HepG2 (cell line): ENCODE data around the gene SELENOI. TPM values are rescaled to one million over a fixed set of nuclear protein-coding genes. Genes with fewer than 3 reads are reported as not detected.

Source experiments
- FOXK1 ChIP-seq: sonication (generic); formaldehyde crosslinking; IDR thresholded peaks from 2 replicates; pipeline ENCODE4 v1.4.0; 2020; ENCODE audit warnings: low read depth, missing genetic modification reagents, borderline replicate concordance
- IRF2 ChIP-seq: IDR thresholded peaks from 2 replicates; pipeline ENCODE4 v1.6.1; 2018; ENCODE audit warnings: missing genetic modification reagents, missing compliant biosample characterization
- ISL2 ChIP-seq: sonication (generic); formaldehyde crosslinking; IDR thresholded peaks from 2 replicates; pipeline ENCODE4 v1.5.0; 2020; ENCODE audit warnings: missing genetic modification reagents
- MXI1 ChIP-seq: IDR thresholded peaks from 3 replicates; pipeline ENCODE4 v1.6.1; 2012; ENCODE audit warnings: low read depth, low read length, inconsistent platforms, borderline replicate concordance
- NFKBIZ ChIP-seq: IDR thresholded peaks from 2 replicates; pipeline ENCODE4 v1.6.1; 2018; ENCODE audit warnings: missing genetic modification reagents, missing compliant biosample characterization
- NFRKB ChIP-seq: fragments of 450-650 bp; IDR thresholded peaks from 2 replicates; pipeline ENCODE4 v1.6.1; 2017
- SALL1 ChIP-seq: sonication (generic); formaldehyde crosslinking; IDR thresholded peaks from 2 replicates; pipeline ENCODE4 v1.8.0; 2022; ENCODE audit warnings: mild to moderate bottlenecking, missing genetic modification reagents
- SAP130 ChIP-seq: IDR thresholded peaks from 2 replicates; pipeline ENCODE4 v1.6.1; 2016; ENCODE audit warnings: low read depth
- SMAD9 ChIP-seq: sonication (generic); formaldehyde crosslinking; IDR thresholded peaks from 2 replicates; pipeline ENCODE4 v1.5.1; 2020; ENCODE audit warnings: mild to moderate bottlenecking, missing genetic modification reagents
- SMARCC2 ChIP-seq: fragments of 450-650 bp; IDR thresholded peaks from 2 replicates; pipeline ENCODE4 v1.6.1; 2017; ENCODE audit warnings: antibody characterized with exemption, mild to moderate bottlenecking
- SMYD3 ChIP-seq: sonication (generic); formaldehyde crosslinking; IDR thresholded peaks from 2 replicates; pipeline ENCODE4 v1.8.1; 2023; ENCODE audit warnings: mild to moderate bottlenecking, missing genetic modification reagents
- SNAPC2 ChIP-seq: sonication (generic); formaldehyde crosslinking; IDR thresholded peaks from 2 replicates; pipeline ENCODE4 v1.8.1; 2022; ENCODE audit warnings: mild to moderate bottlenecking, missing genetic modification reagents
- ZMYM4 ChIP-seq: sonication (generic); formaldehyde crosslinking; IDR thresholded peaks from 2 replicates; pipeline ENCODE4 v1.8.1; 2023; ENCODE audit warnings: mild to moderate bottlenecking, missing genetic modification reagents
- ZNF235 ChIP-seq: sonication (generic); formaldehyde crosslinking; IDR thresholded peaks from 2 replicates; pipeline ENCODE4 v1.8.1; 2023; ENCODE audit warnings: mild to moderate bottlenecking, missing genetic modification reagents, borderline replicate concordance
- ZNF713 ChIP-seq: sonication (generic); formaldehyde crosslinking; IDR thresholded peaks from 2 replicates; pipeline ENCODE4 v1.4.0; 2020; ENCODE audit warnings: mild to moderate bottlenecking, missing genetic modification reagents
- ZNF75D ChIP-seq: sonication (generic); formaldehyde crosslinking; IDR thresholded peaks from 2 replicates; pipeline ENCODE4 v1.8.1; 2023; ENCODE audit warnings: missing genetic modification reagents, mild to moderate bottlenecking, borderline replicate concordance
- ZNF792 ChIP-seq: IDR thresholded peaks from 2 replicates; pipeline ENCODE4 v1.6.1; 2016
- polyA plus RNA-seq, 8 experiments: library from polyadenylated mRNA; depleted of rRNA in 3 of 8; stranded (reverse) in 7 of 8; unstranded in 1 of 8; fragments of >200 nt; fragmentation: Illumina TruSeq in 4 of 8; extraction: Trizol in 4 of 8; gene quantifications; 2 replicates each; pipeline versions ENCODE4 v1.2.1 to v1.2.3, GENCODE V29; 2011 to 2016; ENCODE audit warnings: low read depth in 4 of 8, missing spikeins in 1 of 8, mixed read lengths in 1 of 8; ENCODE audit not compliant: insufficient read depth in 1 of 8
- total RNA-seq, 5 experiments: library from RNA; depleted of rRNA; stranded (reverse); fragments of >200 nt; fragmentation: Illumina TruSeq; extraction: Trizol; gene quantifications; 2 replicates each; pipeline ENCODE4 v1.2.3, GENCODE V29; 2016; ENCODE audit warnings: low read depth in 1 of 5
- TF ChIP-seq, protein P1 (sequence below): sonication (generic); formaldehyde crosslinking; IDR thresholded peaks from 2 replicates; pipeline ENCODE4 v1.4.0; 2020; ENCODE audit warnings: mild to moderate bottlenecking, low read depth, missing genetic modification reagents
- TF ChIP-seq, protein P2 (sequence below), 2 experiments: IDR thresholded peaks; 2 replicates each; pipeline ENCODE4 v1.6.1; 2011 to 2012; ENCODE audit warnings: low read length in 2 of 2, borderline replicate concordance in 1 of 2, low read depth in 1 of 2, mild to moderate bottlenecking in 1 of 2, moderate library complexity in 1 of 2
- TF ChIP-seq, protein P3 (sequence below): sonication (generic); formaldehyde crosslinking; IDR thresholded peaks from 2 replicates; pipeline ENCODE4 v1.5.1; 2020; ENCODE audit warnings: mild to moderate bottlenecking, missing genetic modification reagents, moderate library complexity
- TF ChIP-seq, protein P4 (sequence below): sonication (generic); formaldehyde crosslinking; IDR thresholded peaks from 2 replicates; pipeline ENCODE4 v1.5.0; 2020; ENCODE audit warnings: mild to moderate bottlenecking, missing genetic modification reagents

SELENOI gene
- total and polyA plus RNA-seq, 2 of the 13 experiments (the other 11 are each of a cell fraction or from before 2014, with no cell fraction given): 27.7 to 60.3 TPM

DNA sequence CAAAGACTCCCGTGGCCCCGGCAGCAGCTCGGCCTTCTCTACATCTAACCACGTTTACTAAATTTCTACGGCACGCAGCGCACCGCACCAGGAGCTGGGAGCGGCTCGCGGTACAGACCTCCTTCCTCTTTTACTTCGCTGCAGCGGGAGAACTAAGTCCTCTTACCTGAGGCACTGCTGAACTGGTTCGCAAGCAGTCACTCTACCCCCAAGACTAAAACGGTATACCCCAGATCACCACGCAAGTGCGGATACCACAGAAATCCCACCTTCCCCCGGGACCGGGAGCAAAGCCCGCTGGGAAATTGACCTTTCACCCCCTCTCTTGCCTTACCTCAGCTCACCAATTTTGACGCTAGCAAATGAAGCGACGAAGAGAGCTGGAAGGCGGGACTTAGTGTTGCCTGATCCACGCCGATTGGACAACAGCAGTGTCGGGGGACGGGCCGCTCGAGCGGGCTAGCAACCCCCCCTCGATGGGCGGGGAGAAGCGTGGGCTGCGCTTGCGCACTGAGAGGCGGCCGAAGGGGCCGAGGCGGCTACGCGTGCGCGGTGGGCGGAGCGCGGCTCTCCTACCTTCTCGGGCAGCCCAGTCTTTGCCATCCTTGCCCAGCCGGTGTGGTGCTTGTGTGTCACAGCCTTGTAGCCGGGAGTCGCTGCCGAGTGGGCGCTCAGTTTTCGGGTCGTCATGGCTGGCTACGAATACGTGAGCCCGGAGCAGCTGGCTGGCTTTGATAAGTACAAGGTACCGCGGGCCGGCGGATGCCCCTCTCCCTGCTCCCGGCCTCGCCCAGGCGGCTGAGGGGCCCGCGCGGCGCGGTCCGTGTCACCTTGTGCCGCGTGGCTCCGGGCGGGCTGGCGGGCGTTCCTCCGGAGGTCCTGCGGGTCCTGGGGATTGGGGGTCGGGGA, at the start of gene SELENOI (continued):
- peak; percentile 90 for TF ChIP-seq ZNF235 (CRISPR knock-in tag)
- peak; percentile 62 for TF ChIP-seq ZNF792 (CRISPR knock-in tag)
- no peak for TF ChIP-seq NFRKB
- TF ChIP-seq SALL1 (CRISPR knock-in tag): peak; percentile 87
- peak; percentile 76 for TF ChIP-seq SNAPC2
- peak; percentile 87 for TF ChIP-seq FOXK1 (CRISPR knock-in tag)
- no peak for TF ChIP-seq NFKBIZ (CRISPR knock-in tag)
- TF ChIP-seq, protein P1, sequence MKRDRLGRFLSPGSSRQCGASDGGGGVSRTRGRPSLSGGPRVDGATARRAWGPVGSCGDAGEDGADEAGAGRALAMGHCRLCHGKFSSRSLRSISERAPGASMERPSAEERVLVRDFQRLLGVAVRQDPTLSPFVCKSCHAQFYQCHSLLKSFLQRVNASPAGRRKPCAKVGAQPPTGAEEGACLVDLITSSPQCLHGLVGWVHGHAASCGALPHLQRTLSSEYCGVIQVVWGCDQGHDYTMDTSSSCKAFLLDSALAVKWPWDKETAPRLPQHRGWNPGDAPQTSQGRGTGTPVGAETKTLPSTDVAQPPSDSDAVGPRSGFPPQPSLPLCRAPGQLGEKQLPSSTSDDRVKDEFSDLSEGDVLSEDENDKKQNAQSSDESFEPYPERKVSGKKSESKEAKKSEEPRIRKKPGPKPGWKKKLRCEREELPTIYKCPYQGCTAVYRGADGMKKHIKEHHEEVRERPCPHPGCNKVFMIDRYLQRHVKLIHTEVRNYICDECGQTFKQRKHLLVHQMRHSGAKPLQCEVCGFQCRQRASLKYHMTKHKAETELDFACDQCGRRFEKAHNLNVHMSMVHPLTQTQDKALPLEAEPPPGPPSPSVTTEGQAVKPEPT (CRISPR knock-in tag): 0 out of 2 replicates have a peak, but pooled peaks have one; percentile 23
- TF ChIP-seq SMAD9 (CRISPR knock-in tag): peak; percentile 93
- peak; percentile 94 for TF ChIP-seq SAP130 (CRISPR knock-in tag)
- TF ChIP-seq MXI1: peak; percentile 55; the same call in 1 of the 3 replicates
- TF ChIP-seq, protein P2, sequence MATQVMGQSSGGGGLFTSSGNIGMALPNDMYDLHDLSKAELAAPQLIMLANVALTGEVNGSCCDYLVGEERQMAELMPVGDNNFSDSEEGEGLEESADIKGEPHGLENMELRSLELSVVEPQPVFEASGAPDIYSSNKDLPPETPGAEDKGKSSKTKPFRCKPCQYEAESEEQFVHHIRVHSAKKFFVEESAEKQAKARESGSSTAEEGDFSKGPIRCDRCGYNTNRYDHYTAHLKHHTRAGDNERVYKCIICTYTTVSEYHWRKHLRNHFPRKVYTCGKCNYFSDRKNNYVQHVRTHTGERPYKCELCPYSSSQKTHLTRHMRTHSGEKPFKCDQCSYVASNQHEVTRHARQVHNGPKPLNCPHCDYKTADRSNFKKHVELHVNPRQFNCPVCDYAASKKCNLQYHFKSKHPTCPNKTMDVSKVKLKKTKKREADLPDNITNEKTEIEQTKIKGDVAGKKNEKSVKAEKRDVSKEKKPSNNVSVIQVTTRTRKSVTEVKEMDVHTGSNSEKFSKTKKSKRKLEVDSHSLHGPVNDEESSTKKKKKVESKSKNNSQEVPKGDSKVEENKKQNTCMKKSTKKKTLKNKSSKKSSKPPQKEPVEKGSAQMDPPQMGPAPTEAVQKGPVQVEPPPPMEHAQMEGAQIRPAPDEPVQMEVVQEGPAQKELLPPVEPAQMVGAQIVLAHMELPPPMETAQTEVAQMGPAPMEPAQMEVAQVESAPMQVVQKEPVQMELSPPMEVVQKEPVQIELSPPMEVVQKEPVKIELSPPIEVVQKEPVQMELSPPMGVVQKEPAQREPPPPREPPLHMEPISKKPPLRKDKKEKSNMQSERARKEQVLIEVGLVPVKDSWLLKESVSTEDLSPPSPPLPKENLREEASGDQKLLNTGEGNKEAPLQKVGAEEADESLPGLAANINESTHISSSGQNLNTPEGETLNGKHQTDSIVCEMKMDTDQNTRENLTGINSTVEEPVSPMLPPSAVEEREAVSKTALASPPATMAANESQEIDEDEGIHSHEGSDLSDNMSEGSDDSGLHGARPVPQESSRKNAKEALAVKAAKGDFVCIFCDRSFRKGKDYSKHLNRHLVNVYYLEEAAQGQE (IDR thresholded peaks at IDR 0.05; ENCODE audit: borderline replicate concordance in 1 of 2, low read depth in 1 of 2, low read length in 2 of 2): peak in 1 of 2 experiments; percentile 66; a peak in 2 of 4 replicates
- TF ChIP-seq, protein P3, sequence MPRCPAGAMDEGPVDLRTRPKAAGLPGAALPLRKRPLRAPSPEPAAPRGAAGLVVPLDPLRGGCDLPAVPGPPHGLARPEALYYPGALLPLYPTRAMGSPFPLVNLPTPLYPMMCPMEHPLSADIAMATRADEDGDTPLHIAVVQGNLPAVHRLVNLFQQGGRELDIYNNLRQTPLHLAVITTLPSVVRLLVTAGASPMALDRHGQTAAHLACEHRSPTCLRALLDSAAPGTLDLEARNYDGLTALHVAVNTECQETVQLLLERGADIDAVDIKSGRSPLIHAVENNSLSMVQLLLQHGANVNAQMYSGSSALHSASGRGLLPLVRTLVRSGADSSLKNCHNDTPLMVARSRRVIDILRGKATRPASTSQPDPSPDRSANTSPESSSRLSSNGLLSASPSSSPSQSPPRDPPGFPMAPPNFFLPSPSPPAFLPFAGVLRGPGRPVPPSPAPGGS (CRISPR knock-in tag): peak; percentile 56
- peak; percentile 89 for TF ChIP-seq IRF2 (CRISPR knock-in tag)
- peak; percentile 87; the same call in 1 of the 2 replicates for TF ChIP-seq SMYD3
- peak; percentile 66 for TF ChIP-seq ISL2 (CRISPR knock-in tag)
- TF ChIP-seq, protein P4, sequence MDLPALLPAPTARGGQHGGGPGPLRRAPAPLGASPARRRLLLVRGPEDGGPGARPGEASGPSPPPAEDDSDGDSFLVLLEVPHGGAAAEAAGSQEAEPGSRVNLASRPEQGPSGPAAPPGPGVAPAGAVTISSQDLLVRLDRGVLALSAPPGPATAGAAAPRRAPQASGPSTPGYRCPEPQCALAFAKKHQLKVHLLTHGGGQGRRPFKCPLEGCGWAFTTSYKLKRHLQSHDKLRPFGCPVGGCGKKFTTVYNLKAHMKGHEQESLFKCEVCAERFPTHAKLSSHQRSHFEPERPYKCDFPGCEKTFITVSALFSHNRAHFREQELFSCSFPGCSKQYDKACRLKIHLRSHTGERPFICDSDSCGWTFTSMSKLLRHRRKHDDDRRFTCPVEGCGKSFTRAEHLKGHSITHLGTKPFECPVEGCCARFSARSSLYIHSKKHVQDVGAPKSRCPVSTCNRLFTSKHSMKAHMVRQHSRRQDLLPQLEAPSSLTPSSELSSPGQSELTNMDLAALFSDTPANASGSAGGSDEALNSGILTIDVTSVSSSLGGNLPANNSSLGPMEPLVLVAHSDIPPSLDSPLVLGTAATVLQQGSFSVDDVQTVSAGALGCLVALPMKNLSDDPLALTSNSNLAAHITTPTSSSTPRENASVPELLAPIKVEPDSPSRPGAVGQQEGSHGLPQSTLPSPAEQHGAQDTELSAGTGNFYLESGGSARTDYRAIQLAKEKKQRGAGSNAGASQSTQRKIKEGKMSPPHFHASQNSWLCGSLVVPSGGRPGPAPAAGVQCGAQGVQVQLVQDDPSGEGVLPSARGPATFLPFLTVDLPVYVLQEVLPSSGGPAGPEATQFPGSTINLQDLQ: peak; percentile 67; the same call in 1 of the 2 replicates
- no peak for TF ChIP-seq SMARCC2
- TF ChIP-seq ZMYM4 (CRISPR knock-in tag): peak; percentile 91
- TF ChIP-seq ZNF713 (CRISPR knock-in tag): 0 out of 2 replicates have a peak, but pooled peaks have one; percentile 2
- TF ChIP-seq ZNF75D: no peak
